HG03439 (cell line): Measurements from ENCODE around the gene ADAT3.

Experiments
- ATAC-seq: cut with Tn5 transposase; IDR thresholded peaks from one replicate; pipeline ENCODE4 v1.9.1; 2021; ENCODE audit warnings: mild to moderate bottlenecking, moderate library complexity; ENCODE audit not compliant: unreplicated experiment

Gene ADAT3

GRCh38 chr19:1955171-1956121 is 50.2 kb downstream of the ADAT3 start:
- ATAC-seq: no peak

GRCh38 chr19:1956122-1956494 is 50.9 kb downstream of the ADAT3 start:
- ATAC-seq: no peak

DNA sequence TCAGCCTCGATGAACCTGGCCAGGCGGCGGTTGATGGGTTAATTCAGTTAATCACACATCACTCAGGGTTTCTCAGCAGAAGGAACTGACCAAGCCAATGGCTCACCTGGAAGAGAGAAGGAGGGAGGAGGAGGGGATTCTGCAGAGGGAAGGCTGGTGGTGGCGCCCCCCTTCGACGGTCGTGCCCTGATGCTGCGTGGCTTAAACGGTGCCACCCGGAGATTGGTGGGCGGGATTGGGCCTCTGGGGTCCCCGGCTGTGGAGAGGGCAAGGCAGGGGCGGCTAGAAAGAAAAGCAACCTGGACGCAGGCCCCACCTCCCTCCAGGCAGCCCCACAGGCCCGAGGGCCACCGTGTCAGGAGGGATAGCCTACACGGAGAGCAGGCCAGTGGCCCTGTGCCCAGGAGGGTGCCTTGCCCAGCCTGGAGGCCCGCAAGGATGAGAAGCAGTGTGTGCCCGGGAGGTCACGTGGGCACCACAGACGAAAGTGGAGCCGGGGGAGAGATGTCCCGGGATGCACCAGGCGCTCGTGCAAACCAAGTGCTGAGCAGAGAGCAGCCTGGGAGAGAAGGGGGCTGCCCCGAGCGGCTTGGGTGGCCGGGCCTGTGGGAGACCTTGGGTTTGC is 51.8 kb downstream of the ADAT3 start:
- ATAC-seq: no peak

DNA sequence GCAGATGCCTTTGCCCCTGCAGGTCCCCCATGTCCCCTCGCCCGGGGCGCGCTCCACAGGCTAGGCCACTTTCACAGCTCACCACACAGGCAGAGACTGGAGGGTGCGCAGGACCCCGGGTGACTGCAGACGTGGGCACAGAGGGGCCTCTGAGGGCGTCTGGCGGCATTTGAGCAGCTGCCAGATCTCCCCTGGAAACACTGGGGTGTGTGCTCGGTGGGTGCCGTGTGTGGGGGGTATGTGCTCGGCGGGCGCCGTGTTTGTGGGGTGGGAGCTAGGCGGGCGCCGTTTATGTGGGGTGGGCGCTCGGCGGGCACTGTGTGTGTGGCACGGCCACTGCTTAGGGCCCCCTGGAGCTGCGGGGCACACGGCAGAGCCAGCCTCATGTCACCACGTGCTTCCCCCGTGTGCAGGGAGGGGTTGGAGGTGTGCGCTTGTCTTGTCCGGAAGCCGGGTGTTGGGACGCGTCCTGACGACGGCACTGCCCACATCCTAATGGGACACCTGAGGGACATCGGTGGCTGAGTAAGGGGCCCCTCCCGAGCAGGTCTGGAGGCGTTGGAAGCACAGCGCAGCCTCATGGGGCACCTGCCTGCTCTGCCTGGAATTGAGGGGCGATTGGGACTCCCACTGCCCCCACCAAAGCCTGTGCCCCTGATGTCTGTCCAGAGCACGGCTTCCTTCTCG is 52.5 kb downstream of the ADAT3 start:
- no peak for ATAC-seq

- ATAC-seq: no peak
Observed at GRCh38 chr19:1959928-1960589, 54.9 kb downstream of the ADAT3 start.

DNA sequence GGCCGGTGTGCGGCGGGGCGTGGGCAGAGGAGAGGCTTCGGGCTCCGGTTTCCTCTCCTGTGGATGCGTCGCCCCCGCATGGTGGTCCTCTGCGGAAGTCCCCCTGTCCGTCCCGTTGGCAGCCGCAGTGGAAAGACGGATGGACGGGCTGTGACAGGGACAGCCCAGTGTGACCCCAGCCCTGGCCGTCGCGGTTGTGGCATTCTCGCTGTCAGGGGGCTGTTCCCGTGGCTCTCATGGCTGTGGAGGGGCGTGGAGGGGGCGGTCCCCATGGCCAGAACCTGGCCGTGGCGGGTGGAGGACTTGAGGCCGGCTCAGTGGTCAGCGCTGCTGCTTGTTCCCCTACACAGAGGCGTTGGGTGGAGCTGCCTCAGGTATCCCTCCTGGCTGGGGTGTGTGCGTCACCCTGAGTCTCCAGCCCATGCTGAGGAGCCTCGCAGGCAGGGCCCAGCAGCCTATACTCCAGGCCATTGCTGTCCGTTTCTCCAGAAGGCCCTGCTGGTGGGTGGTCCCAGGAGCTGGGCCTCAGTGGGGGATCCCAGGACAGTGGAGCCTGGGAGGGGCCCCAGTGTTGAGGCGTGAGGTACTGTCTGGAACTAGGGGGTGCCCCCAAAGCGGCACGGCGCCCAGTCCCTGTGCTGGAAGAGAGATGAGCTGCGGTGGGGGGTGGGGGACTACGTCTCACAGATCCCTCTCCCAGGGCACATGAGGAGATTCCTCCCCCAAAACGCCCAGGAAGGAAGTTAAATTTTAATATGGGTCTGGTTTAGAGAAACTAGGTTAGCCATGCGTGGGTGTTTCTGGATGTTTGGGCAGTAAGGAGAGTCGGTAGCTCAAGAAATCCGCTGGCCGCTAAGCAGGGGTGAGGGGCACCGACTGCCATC is 56.0 kb downstream of the ADAT3 start:
- ATAC-seq: no peak

- ATAC-seq: no peak
Observed at GRCh38 chr19:1962674-1963073, 57.5 kb downstream of the ADAT3 start.
